ENCODE results near the gene EFNA2.

The EFNA2 gene

DNA sequence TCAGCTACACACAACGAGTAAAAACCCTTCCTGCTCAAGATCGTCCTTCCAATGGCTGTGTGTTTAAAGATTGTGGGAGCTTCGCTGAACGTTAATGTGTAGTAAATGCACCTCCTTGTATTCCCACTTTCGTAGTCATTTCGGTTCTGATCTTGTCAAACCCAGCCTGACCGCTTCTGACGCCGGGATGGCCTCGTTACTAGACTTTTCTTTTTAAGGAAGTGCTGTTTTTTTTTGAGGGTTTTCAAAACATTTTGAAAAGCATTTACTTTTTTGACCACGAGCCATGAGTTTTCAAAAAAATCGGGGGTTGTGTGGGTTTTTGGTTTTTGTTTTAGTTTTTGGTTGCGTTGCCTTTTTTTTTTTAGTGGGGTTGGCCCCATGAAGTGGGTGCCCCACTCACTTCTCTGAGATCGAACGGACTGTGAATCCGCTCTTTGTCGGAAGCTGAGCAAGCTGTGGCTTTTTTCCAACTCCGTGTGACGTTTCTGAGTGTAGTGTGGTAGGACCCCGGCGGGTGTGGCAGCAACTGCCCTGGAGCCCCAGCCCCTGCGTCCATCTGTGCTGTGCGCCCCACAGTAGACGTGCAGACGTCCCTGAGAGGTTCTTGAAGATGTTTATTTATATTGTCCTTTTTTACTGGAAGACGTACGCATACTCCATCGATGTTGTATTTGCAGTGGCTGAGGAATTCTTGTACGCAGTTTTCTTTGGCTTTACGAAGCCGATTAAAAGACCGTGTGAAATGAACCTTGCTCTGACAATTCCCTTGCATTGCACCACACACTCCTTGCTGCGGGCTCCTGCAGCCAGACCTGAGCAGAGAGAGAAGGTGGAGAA lies 13.0 kb upstream of the EFNA2 start:
- DNase-seq: no peak

DNA sequence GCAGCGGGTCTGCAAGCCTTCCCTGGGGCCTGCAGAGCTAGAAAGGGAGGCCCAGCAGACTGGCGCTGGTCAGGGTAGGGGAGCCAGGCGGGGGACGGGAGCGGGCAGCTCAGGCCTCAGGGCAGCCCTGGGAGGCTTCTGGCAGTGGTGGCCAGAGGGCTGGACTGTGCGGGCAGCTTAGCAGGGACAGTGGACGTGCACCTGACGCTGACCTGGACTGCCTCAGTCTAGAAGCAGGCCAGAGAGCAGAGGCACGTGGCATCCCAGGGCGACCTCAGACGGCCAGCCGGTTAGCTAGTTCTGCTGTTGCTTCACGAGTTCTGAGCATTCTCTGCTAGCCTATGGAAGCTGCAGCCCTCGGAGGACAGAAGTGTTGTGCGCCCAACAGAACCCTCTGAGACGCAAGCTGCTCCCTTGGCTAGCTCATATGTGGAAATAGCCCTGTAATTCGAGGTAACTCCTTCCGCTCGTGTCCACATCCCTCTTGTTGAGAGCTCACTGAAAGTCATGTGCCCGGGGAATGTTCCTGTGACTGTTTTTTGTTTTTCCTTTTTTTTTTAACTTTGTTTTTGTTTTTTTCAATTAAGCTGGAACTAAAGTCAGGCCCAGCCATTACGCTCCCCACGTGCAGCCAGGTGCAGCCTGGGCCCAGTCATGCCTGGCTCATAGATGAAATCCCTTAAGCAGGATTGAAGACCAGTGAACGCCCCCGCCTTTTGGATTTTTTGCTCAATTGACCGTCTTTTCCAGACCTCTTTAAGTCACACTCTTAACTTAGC lies 12.2 kb upstream of the EFNA2 start:
- DNase-seq: no peak

DNA sequence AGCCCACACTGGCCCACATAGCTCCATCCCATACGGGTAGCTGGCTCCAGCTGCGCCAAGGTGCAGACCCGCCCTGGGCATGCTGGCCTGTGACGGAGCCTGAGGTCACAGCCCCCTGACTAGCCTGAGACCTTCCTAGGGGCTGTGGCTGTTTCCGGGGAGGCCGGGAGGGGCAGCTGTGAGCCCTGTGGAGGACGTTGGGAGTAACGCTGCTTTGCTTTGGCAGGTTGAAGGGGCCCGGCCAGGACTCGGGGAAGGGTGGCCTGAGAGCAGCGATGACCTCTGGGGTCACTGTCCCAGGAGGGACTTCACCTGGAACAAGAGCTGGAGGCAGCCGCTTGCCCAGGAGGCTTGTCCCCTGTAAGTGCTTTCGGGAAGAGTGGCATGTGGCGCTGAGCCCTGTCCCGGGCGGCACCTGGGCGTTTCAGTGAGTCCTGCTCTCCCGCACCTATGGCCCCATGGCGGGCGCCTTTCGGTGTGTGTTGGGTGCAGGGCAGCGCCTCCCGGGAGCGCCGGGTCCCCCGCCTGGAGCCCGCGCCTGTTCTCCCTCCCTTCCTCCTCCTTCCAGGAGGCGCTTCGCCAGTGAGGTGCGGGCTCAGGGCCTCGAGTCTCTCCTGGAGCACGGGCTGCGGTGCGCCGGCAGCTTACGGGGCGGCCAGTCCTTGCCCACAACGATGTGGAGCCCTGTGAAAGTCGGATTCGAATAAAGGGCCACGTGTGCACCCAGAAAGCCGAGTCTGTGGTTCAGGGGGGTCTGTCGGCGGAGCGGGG lies 11.4 kb upstream of the EFNA2 start:
- no peak for DNase-seq

DNA sequence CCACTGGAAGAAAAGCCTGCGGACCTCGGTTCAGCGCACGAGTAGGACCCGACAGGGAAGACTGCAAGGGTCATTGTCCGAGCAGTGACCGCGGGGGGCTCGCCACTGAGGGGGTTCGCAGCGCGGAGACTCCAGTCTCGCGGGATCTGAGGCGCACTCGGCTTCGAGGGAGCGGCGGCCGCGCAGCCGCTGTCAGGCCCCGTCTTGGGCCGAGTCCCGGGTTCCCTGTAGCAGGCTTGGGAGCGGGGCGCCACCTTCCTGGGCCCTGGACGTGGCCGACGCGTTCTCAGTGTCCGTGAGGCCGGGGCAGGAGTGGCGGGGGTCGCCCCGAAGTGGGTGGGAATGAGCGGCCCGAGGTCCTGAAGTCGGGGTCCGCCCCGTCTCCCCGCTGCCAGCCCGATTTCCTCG lies 10.8 kb upstream of the EFNA2 start:
- no peak for DNase-seq

DNA sequence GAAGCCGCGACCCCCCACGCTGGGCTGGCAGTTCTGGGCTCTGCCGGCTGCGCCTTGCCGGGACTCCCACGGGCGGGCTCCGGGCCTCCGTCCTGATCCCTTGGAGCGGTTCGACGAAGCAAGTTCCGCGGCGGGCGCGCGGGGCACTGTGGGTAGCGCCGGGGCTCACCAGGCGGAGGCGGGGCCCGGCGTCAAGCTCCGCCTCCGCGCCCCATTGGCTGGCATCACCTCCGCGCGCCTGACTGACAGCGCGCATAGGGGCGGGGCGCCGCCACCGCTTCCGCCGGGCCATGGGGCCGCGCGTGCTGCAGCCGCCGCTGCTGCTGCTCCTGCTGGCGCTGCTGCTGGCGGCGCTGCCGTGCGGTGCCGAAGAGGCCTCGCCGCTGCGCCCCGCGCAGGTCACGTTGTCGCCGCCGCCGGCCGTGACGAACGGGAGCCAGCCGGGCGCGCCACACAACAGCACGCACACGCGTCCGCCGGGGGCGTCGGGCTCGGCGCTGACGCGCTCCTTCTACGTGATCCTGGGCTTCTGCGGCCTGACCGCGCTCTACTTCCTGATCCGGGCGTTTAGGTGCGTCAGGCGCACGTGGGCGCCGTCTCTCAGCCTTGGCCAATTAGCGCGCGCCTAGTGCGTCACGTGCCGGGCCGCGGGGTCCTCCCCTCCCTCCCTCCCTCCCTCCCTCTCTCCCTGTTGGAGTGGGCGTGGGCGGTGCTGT lies 10.3 kb upstream of the EFNA2 start, which contains the start of gene FAM174C:
Gene FAM174C, plus strand, starts transcription at position 271 of the 716 bp plus-strand sequence. Its CDS starts 20 bp downstream, at position 291.
- DNase-seq: peak; percentile 95

DNA sequence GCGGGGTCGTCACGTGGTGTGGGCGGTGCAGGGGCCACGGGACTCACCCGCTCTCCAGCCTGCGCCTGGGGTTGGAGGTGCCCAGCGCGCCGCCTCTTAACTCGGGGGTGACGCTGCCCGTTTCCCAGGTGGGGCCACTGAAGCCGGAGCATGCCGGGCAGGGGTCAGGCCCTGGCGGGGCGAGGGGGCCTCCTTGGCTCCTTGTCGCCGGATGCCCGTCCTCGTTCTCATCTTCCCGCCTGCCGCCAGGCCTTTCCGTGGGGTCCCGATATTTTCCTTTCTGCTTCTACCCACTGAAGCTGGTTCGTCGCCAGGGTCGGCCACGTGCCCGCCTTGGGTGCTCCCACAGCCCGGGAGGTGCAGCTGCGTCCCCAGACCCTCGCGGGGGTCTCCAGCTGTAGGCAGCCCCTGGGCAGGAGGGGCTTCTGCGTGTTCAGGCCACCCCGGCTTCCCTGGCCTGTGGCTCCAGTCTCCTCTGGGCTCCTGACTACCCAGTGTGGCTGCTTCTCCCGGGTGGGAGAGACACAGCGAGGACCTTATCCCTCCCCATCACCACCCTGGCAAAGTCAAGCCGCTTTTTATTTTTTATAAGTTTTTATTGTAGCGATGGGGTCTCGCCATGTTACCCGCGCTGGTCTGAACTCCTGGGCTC lies 9.6 kb upstream of the EFNA2 start:
- DNase-seq: no peak

DNA sequence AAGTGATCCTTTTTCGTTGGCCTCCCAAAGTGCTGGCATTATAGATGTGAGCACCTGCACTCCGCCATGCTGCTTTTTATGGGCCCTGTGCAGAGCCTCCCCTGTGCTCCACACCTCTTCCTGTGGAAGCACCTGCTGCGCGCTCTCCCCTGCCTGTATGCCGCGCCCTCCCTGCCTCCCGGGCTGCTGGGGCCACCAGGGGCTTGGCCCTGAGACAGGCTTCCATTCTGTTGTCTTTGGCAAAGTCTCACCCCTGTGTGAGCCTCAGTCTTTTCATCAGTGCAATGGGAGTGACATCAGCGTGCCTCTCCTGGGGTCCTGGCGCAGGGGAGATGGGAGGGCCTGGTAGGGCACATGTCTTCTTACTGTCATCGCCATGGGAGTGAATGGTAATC lies 9.0 kb upstream of the EFNA2 start:
- no peak for DNase-seq

DNA sequence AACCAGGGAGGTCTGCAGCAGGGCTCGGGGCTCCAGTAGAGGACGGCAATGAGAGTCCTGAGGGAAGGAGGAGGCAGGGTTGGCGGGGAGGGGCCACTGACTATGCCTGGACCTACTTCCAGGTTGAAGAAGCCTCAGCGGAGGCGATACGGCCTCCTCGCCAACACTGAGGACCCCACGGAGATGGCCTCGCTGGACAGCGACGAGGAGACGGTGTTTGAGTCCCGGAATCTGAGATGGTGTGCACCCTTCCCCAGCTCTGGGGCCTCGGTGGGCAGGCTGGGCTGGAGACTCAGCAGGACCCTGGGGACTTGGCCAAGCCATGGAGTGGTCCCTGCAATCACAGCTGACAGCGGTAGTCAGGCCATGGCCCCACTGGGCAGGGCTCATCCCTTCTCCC lies 8.6 kb upstream of the EFNA2 start:
- no peak for DNase-seq

DNA sequence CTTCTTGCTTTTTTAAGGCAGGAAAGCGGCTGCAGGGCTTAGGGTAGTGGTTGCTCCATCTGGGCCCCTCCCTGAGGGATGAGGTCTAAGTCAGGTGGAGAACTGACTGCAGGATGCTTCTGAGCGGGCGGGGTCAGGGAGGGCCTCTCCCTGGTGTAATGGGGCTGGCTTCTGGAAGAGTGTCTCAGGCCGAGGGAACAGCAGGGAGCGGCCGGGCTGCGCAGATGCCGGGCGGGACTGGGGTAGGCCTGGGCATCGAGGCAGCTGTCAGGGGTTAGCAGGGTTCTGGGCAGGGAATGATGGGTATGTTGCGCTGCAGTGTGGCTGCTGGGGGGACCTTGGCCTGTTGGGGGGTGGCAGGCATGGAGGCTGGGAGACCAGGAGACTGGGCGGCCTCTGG lies 7.6 kb upstream of the EFNA2 start:
- no peak for DNase-seq

DNA sequence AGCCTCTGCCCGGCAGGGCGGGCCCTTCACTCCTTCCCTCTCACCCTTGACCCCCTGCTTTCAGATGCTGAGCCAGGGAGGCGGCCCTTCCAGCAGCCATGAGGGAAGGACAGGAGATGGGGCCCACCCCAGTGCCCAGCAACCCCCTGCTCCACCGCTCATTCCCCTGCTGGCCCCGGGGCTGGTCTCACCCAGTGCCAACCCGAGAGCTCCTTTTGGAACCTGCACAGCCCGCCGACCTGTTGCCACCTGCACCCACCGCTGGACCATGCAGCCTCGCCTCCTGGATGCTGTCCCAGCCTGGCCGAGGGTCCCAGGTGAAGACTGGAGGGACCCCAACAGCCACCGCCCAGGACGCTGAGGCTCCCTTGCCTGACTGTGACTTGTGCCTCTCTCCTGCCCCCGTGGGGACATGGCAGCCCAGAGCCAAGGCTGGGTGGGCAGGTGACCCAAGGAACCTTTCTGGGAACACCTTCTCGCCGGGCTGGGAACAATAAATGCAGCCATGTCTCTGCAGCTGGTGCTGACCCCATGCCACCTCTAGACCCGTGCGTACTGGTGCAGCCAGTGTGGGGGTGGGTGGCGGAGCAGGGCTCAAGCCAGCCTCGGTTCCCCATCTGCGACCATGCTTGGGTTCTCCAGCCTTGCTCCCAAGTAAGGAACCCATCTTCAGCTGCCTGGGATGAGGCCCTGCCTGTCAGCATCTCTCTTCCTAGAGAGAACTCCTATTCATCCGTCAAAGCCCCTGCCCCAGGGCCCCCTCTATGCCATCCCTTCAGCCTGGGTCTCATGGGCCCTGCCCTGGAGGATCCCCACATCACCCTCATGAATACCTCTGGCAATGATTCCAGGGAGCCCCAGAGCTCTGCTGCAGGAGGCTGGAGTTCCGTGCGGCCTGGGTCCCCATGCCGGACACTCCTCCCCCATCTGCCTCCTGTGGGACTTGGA lies 6.7 kb upstream of the EFNA2 start:
- DNase-seq: no peak

DNA sequence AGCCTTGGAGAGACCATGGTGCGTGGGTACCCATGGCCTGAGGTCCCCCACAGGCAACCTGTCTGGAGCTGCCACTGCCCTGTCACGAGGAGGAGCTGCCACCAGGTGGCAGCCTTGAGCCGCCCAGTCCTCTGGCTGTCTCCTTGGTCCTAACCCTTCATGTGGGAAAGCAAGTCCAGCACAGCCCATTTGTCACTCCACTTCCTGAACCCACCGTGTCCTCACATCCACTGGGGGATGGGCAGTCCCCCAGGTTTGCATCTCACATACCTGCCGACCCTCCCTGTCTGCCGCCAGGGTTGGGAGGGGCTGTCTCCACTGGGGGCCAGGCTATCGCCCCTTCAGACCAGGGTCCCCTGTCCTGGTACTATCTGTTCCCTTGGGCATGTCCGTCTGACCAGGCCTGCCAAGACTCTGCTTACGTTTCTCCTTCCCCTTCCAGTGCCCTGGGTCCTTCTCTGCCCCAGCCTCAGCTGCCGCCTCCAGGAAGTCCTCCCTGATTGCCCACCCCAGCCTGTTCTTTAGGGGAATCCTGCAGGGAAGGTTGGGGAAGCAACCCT lies 5.8 kb upstream of the EFNA2 start:
- DNase-seq: peak; percentile 74

DNA sequence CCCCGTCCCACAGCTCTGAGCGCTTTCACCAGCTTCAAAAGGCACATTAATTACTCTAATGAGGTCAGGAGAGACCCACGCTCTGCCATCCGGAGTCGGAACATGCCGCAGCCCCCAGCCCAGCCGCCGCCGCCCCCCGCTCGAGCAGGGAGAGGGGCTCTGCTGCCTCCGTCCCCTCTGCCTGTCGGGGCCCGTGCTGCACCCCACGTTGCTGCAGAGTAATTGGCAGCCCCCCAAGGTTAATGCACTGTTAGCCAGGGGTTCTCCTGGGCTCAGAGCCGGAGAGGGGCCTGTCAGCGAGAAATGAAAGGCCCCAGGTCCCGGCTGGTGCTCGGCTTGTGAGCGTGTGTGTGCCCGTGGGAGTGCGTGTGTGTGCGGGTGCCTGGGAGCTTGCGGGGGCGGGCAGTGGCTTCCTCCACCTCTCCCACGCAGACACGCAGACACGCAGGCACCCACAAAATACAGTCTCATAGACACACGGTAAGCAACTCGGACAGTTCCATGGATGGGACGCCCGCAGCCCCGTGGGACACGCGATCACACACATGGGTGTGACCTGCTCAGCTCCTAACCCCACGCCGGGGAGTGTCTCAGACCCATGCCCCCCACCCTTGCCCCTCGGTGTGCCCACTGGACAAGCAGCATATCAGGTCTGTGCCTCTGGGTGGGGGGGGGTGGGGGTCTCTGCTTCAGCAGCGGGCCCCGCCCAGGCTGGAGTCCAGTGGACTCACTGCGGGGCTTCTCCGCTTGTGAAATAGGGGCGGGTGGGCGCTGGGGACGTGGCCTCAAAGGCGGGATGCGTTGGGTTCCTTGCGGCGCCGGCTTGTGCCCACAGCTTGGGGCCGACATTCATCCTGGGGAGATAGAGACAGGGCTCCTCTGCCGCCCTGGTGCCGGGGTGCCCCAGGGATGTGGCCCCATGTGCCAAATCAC lies 4.8 kb upstream of the EFNA2 start:
- no peak for DNase-seq

DNA sequence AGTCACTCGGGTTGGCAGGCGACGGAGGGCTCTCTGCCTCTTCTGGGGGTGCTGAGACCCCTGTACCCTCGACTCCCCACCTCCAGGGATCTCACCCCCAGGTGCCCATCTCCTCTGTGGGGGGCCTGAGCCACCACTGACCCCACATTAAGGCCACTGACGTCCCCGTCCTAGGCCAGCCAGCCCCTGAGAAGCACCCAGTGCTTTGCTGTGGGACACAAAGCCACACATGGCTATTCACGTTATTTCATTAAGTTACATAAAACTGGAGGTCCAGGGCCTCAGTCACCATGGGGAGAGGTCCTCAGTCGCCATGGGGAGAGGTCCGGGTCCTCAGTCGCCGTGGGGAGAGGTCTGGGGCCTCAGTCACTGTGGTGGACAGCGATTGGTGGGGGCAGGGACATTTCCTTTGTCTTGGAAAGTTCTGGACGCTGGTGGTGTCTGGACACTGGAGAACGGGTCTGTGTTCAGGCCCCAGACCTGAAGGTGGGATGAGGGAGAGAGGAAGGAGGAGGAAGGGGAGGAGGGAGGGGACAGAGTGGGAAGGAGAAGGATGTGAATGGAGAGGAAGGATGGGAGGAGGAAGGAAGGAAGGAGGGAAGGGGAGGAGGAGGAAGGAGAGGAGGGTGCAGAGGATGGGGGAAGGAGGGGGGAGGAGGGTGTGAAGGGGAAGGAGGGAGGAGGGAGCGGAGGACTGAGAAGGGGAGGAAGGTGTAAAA lies 3.9 kb upstream of the EFNA2 start:
- no peak for DNase-seq

DNA sequence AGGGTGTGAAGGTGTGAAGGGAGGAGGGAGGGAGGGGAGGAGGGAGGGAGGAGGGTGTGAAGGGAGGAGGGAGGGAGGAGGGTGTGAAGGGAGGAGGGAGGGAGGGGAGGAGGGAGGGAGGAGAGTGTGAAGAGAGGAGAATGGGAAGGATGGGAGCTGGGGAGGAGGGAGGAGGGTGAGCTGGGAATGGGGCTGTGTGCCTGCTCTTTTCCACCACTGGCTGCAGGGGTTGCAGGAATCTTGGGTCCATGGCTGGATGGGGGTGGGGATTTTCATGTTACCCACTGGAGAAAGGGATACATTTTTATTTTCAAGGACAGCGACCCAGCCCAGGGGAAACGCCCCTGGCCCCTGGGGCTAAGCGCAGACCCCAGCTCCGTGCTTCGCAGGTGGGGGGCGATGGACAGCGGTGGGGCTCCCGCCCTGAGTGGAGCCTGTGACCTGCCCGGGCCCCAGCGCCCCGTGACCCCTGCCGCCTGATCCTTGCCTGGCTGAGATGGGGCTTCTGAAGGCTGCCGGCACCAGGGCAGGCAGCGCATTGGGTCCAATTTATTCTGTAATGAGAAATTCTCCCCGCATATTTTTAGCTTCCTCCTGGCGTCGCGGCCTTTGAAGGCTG lies 3.0 kb upstream of the EFNA2 start:
- DNase-seq: no peak

DNA sequence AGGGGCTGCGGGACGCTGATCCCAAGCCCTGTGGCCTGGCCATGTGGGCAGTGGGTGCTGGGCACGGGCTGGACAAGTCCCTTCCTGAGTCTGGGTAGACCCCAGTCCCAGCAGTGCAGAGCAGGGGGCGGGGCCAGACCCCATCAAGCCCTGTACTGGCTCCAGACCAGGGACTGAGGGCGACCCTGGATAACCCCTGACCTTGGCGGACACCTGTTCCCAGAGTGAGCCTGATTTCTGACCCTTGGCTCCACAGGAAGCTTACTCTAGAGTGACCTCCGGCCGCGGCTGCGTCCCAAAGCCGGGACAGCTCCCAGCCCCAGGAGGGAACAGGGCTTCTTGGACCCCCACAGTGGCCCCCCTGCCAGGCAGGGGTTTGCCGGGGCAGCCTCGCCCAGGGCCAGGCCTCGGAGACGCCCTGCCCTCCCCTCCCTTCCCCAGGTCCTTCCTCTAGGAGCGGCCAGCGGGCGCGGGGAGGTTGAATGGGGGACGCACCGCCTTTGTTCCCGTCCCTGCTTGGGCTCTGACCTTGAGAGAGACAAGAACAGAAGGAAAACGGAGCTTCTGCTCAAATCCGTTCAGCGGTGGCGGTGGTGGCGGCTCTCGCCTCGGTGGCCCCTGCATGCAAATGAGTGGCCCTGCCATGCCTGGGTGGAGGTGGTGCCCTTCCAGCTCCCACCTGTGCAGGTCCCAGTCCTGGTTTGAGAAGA lies 2.3 kb upstream of the EFNA2 start:
- DNase-seq: no peak

DNA sequence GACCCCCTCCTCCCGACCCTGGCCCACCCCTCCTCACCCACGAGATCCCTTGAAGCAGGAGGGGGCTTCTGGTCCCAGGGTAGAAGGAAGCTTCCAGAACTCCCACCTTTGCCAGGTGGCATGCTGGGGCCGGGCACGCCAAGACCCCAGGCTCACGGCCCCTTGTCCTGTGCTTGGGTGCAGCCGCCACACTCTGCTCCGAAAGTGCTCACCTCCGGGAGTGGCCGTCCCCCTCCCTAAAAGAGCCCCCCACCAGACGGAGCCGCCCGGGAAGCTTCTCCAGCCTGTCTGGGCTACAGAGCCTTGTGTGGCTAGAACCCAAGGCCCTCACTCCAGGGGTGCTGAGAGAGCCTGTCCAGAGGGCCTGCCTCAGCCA lies 1.8 kb upstream of the EFNA2 start:
- no peak for DNase-seq

DNA sequence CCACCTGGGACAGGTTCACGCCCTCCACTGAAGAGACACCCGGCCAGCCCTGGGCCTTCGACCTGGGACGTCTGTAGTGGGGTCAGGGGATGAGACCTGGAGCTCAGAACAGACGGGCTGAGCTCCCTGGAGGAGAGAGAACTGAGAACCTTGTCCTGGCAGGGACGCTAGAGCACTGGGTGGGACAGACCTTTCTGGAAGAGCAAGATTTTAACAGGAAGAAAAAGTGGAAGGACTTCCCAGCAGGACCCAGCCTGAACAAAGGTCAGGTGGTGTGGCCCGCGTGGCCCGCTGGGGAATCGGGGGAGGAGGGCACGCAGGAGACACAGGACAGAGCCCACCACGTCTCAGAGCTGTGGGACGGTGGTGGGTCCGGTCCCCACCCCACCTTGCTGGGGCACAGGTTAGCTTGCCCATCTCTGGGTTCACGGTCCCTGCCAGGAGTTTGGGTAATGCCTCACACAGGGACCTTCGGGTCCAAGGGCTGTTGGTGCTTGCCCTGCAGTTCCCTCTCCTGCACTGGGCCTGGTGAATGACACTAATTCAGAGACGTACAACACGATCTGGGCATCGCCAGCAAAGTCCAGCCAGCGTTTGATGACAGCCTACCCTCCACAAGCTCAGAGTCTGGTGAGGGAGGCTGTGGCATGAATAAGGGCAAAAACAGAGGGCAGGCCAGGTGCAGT lies 1.2 kb upstream of the EFNA2 start:
- DNase-seq: no peak
